Smooth muscle cell of trachea (primary cell): ENCODE measurements around the gene EEIG1. TPM values are rescaled to one million over a fixed set of nuclear protein-coding genes. Genes with fewer than 3 reads are reported as not detected.

ENCODE experiments used
- total RNA-seq: library from RNA; depleted of rRNA; stranded (reverse); fragments of >200 nt; gene quantifications from 2 replicates; pipeline ENCODE4 v1.2.1, GENCODE V29; 2014

Gene EEIG1
- total RNA-seq, result 12.9 and 15.4 TPM in 2 replicates

DNA sequence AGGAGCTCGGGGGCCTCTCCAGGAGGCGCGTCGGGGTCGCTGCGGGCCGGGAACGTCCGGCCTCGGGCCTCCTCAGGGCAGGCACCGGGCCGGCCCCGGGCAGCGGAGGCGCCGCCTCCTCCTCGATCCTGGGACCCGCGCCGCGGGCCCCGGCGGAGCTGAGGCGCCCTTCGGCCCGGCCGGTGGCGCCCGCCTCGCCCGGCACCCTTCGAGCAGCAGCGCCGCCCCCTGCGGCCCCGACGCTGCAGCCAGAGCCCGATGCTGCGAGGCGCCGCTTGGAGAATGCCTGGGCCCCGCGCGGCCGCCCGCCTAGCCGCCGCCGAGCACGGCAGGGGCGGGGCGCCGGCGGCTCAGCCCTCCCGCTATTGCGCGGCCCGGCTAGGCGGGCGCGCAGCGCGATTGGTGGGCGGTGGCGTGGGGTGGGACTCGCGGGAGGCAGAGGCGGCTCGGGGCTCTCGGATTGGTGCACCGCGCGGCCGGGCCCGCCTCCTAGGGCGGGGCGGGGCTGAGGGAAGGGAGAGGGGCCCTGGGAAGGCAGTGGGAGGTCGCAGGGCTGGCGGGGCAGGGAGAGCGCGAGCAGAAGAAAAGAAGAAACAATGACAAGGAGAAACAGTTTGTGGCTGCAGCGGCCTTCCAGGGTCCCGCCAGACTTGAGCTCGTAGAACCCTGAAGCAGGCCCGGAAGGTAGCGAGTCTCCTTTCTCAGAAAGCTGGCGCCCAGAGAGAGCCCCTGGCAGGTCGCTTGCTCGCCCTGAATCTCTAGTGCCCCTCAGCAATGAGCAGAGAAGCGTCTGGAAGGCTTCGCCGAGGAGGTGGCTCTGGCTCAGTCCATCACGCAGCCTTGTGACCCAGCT lies at the start of gene EEIG1:
EEIG1 (minus strand) TSS at position 284 of the 853 bp plus-strand sequence. CDS start 852 bp downstream, outside the sequence.

DNA sequence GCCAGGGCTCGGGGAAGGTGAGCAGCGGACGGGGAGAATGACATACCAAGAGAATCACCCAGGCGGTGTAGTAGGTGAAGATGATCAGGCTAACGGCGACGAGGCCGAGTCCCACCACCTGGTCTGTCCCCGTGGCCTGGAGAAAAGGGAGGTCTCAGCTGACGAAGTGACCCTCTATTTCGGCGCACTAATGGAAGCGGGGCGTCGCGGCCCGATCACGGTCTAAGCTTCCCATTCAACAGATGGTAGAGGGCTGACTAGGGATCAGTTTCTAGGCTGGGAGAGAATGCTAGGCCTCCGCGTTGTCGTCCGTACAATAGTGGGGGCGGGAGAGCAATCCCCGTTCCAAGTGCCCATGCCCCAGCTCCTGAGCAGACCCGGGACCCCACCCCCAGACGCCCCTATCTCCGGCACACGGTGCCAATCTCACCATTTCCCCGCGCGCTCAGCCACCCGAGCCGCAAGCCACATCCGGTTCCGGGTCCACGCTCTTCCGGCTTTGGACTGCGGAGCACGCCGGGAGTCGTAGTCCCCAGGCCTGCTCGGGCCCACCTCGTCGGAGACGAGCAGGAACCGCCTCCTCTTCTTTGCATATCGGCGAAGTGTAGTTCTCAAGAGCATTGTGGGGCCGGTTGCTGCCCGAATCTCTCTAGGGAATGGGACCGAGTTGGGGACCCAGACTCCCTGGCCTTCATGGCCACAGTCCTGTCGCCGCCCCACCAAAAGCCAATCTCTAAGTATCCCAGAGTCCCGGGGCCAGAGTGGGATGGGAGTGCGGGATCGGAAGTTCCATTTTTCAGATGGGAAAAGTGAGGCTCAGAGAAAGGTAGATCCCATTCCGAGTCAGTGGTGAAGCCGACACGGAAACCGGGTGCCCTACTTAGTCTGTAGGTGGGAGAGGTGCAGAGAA lies 43.1 kb downstream of the EEIG1 start, which contains the start of gene DPM2:
DPM2 (minus strand) TSS at position 467 of the 910 bp plus-strand sequence; CDS start at position 433, 34 bp downstream.

Other genes with a start within 250 kb of the EEIG1 start
- 4.1 and 4.5 TPM in 2 replicates for gene TOR2A, start 245.7 kb downstream of the EEIG1 start, total RNA-seq
- 0.29 TPM in 1 of 2 replicates, not detected in the other for gene SH2D3C, start 202.3 kb downstream of the EEIG1 start, total RNA-seq
- gene CDK9, start 195.0 kb downstream of the EEIG1 start, total RNA-seq, result 39.6 and 54.7 TPM in 2 replicates
- 66.2 and 75.0 TPM in 2 replicates for gene FPGS, start 178.1 kb downstream of the EEIG1 start, total RNA-seq
- 36.8 and 37.1 TPM in 2 replicates for gene ENG, start 126.3 kb downstream of the EEIG1 start, total RNA-seq
- 51.9 and 85.0 TPM in 2 replicates for gene AK1, start 103.3 kb downstream of the EEIG1 start, total RNA-seq
- 47.7 and 90.0 TPM in 2 replicates for gene ST6GALNAC6, start 81.4 kb downstream of the EEIG1 start, total RNA-seq
- gene ST6GALNAC4, start 63.9 kb downstream of the EEIG1 start, total RNA-seq, result 18.9 and 38.7 TPM in 2 replicates
- gene PIP5KL1, start 50.2 kb downstream of the EEIG1 start, total RNA-seq, result 3.3 and 6.1 TPM in 2 replicates
- 9.6 and 11.9 TPM in 2 replicates for gene DPM2, start 43.1 kb downstream of the EEIG1 start, total RNA-seq
- 14.2 and 14.3 TPM in 2 replicates for gene NAIF1, start 86.3 kb upstream of the EEIG1 start, total RNA-seq
- 25.5 and 29.7 TPM in 2 replicates for gene SLC25A25, start 87.2 kb upstream of the EEIG1 start, total RNA-seq
- gene PTGES2, start 146.7 kb upstream of the EEIG1 start, total RNA-seq, result 62.0 and 63.5 TPM in 2 replicates
- gene LCN2, start 168.5 kb upstream of the EEIG1 start, total RNA-seq, result not detected in 2 replicates
- 31.0 and 55.7 TPM in 2 replicates for gene BBLN, start 179.3 kb upstream of the EEIG1 start, total RNA-seq
- 35.6 and 42.7 TPM in 2 replicates for gene CIZ1, start 210.6 kb upstream of the EEIG1 start, total RNA-seq
- gene DNM1, start 222.4 kb upstream of the EEIG1 start, total RNA-seq, result 83.0 and 86.0 TPM in 2 replicates